SIG-M5 (cell line): Measurements from ENCODE around the gene NXPE3.

Experiments used
- DNase-seq: peaks from one replicate; lab custom pipeline; 2025; lab: John Stamatoyannopoulos, UW

The NXPE3 gene

DNA sequence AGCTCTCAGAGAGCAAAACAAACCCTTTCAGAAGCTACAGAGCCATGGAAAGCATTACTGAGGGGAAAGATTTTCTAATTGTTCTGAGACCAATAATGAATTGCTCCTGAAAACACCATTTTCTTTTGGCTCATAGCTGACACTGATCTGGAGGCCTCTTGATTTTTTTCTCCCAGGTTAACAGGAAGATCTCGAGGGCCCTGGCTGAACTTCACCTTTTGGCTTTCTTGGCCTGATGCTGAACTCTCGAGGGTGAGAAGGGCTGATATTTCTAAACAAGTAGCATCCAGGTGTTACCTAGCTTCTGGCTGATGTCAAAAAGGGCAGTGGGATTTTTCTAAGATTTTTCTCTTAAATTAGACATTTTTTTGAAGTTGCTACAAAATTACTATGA, 50.4 kb downstream of the NXPE3 start:
- no peak for DNase-seq

DNA sequence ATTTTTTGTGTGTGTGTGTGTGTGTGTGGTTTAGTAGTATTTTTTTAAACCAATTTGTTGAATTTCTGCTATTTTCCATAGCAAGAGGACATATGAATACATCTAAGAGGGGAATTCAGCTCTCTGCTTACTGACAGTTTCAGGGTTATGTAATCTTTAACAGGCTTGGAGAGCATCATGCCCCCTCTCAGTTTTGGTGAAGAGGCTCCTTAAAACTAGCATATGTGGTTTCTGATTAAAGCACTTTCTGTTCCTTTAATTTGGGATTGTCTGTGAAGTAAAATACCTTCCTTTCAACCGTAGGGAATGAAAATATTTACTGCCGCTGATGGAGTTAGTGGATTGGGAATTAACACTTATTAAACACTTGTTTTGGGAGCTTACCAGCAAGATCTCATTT, 50.9 kb downstream of the NXPE3 start:
- no peak for DNase-seq

DNA sequence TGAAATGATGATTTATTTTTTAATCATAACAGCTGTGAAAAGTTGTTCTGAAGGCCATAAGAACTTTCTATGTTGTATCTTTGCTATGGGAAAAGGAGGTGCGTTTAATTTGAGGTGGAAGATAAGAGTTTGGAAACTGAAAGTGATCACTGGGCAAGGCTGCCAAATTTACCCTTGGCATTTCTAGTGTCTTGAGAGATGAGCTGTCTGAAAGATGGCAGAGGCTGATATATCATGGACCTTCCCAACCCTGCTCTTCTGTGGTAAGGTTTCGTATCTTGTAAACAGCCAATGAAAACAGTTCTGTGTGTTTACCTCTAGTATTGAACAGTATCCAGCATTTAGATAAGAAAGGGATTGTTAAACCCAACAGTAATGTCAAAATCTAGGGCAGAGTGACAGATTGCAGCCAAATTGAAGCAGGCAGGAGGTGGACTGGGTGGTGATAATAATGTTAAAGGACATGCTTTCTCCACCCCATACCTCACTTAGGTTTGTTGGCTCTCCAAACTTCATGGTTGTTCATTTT, 54.5 kb downstream of the NXPE3 start:
- DNase-seq = no peak

- DNase-seq = no peak
These were observed 56.7 kb downstream of the NXPE3 start for GRCh38 chr3:101835676-101836075.

DNA sequence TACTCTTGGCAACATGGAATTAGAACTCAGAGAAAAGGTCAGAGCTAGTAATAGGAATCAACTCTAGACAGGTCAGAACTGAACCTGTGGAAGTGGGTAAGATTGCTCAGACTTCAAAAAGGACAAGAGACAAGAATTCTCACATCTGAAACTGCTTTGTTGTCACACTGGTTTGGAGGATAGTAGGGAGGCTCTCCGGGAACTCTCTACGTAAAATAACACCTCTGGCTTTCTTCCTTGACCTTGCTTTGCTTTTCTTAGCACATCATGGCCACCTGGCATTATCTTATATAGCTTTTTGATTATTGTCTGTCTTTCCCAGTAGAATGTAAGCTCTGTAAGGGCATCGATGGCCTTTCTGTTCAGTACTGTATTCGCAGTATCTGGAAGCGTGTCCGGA, 57.1 kb downstream of the NXPE3 start:
- DNase-seq = no peak

- DNase-seq = peak; percentile 59
These were observed 57.9 kb downstream of the NXPE3 start for GRCh38 chr3:101836652-101837598.

DNA sequence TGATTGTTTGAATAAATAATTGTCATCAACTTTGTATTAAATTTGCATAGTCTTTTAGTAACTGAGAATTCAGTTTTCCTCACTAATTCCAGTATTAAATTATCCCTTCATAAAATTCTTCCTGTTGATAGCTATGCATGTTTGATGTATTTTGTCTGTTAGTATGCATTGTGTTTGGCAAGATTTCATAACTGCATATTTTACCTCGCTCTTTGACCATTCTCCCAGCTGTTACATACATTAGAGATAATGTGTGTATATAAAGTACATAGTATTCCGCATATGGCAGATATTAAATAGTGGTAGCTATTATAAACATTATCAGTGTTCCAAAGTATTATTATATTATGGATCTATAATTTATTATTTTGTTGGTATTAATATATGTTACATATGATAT, 59.7 kb downstream of the NXPE3 start:
- DNase-seq = no peak

DNA sequence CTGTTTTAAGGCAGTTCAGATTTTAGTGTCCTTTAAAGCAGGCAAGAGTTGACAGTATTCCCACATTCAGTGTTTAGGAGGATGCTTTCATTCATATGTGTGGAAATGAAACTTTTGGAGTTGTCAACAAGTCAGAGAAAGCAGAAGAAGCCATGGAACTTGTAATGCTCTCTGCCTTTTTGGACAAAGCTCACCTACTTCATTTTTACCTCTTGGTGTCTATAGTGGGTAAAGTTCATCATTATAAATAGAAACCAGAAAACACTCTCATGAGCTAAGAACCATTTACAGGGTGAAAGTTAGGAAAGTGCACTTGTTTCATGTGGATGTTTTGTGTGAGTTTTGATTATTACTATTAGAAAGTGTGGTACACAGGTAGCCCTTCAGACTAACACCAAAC, 61.1 kb downstream of the NXPE3 start:
- DNase-seq = no peak

GRCh38 chr3:101842245-101842934, 63.4 kb downstream of the NXPE3 start:
- DNase-seq = no peak

DNA sequence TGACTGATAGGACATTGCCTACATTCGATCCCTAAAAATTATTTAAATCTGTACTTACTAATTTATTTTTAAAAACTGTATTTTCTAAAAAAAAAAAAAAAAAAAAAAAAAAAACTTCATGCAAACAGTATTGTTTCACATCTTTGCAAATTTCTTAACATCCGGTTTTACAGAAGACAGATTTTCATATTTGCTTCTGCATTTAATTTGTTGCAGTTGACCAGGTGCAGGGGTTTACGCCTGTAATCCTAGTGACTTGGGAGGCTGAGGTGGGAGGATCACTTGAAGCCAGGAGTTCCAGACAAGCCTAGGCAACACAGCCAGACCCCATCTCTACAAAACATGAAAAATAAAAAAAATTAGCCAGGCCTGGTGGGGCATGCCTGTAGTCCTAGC, 63.9 kb downstream of the NXPE3 start:
- DNase-seq = no peak

DNA sequence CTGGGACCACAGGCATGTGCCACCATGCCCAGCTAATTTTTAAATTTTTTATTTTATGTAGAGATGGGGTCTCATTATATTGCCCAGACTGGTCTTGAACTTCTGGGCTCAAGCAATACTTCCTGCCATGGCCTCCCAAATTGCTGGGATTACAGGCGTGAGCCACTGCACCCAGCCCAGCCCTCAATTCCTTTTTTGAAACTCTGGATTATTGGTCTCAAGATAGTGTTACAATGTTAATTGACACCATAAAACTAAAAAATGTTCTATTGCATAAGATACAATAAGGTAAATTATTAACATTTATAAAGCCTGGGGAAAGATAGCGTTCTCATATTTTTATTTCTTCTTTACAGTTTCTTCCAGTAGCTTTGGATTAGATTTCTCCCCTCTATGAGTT, 66.4 kb downstream of the NXPE3 start:
- DNase-seq = no peak

DNA sequence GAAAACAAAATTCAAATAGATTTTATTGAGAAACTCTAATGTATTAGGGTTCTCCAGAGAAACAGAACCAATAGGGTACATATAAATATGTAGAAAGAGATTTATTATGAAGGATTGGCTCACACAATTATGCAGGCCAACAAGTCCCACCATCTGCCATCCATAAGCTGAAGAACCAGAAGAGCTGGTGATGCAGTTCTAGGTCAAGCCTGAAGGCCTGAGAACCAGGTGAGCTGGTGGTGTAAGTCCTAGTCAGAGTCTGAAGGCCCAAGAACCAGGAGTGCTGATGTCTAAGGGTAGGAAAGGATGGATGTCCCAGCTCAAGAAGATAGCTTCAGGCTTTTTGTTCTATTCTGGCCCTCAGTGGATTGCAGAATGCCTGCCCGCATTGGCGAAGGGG, 67.7 kb downstream of the NXPE3 start:
- DNase-seq = no peak

DNA sequence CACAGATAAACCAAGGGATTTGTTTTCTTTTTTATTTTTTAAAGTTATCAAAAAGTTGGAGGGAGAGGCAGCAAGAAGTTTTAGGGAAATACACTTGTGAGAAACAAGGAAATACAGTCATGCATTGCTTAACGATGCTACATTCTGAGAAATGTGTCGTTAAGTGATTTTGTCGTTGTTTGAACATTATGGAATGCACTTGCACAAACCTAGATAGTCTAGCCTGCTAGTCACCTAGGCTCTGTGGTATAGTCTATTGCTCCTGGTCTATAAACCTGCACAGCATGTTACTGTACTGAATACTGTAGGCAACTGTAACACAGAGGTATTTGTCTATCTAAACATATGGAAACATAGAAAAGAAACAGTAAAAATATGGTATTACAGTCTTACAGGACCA, 68.3 kb downstream of the NXPE3 start:
- DNase-seq = no peak

- DNase-seq = no peak
These were observed 69.3 kb downstream of the NXPE3 start for GRCh38 chr3:101848326-101848725.

- peak; percentile 61 for DNase-seq
These were observed 70.0 kb downstream of the NXPE3 start, which contains the start of gene NFKBIZ for GRCh38 chr3:101848754-101849713. TSS of gene NFKBIZ (plus strand) at chr3:101849514. CDS start at chr3:101849629, 115 bp downstream.

- DNase-seq = no peak
These were observed 70.8 kb downstream of the NXPE3 start for GRCh38 chr3:101849714-101850245.

GRCh38 chr3:101850246-101851051, 71.4 kb downstream of the NXPE3 start:
- peak; percentile 13 for DNase-seq

GRCh38 chr3:101851072-101851770, 72.2 kb downstream of the NXPE3 start:
- no peak for DNase-seq

DNA sequence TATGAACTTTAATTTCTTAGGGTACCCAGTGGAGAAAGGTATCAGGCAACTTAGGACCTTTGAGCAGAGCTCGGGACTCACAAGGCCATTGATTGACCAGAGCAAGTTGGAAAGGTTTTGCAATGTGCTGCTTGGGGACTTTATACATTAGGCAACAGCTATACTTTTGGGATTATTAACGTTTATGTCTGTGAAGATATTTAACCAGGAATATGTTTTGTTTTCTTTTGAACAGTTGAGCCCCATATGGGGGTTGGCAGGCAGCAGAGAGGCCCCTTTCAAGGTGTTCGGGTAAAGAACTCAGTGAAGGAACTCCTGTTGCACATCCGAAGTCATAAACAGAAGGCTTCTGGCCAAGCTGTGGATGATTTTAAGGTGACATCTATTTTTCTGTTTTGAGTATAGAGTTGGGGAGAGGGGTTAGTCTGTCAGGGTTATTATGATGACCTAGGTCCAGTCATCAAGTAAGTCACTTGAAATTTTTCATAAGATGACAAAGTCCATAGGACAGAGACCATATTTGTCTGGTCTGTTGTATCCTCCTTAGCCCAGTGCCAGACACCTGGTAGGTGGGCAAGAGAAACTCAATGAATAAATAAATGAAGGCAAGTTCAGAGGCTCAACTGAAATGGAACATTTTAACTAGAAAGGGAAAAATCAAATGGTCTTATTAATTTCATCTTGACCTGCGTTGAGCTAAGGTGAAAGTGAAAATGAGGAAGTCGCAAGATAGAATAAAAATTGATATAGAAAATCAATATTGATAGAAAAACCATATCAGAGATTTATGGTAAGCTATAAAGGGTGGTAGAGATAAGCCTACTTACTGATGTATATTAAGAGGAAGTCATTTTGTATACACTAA, 73.1 kb downstream of the NXPE3 start:
- DNase-seq = no peak
